Right renal pelvis (tissue), 4 donors: Measurements from ENCODE around the gene EGFLAM. TPM values are rescaled to one million over a fixed set of nuclear protein-coding genes. Genes with fewer than 3 reads are reported as not detected.

Experiments used
- DNase-seq, 4 donors: peaks; one replicate each; pipeline ENCODE4 v3.0.0-alpha.2; 2013; ENCODE audit warnings: low read depth in 4 of 4, low spot score in 3 of 4, missing footprints in 1 of 4
- polyA plus RNA-seq, 4 donors: library from polyadenylated mRNA; unstranded; fragments of 120-200 nt; gene quantifications; one replicate each; pipeline ENCODE4 v1.2.1, GENCODE V29; 2013; ENCODE audit not compliant: insufficient read length in 4 of 4

EGFLAM gene
- polyA plus RNA-seq, 4 donors: 8.6 to 11.6 (median 10.1) TPM

DNA sequence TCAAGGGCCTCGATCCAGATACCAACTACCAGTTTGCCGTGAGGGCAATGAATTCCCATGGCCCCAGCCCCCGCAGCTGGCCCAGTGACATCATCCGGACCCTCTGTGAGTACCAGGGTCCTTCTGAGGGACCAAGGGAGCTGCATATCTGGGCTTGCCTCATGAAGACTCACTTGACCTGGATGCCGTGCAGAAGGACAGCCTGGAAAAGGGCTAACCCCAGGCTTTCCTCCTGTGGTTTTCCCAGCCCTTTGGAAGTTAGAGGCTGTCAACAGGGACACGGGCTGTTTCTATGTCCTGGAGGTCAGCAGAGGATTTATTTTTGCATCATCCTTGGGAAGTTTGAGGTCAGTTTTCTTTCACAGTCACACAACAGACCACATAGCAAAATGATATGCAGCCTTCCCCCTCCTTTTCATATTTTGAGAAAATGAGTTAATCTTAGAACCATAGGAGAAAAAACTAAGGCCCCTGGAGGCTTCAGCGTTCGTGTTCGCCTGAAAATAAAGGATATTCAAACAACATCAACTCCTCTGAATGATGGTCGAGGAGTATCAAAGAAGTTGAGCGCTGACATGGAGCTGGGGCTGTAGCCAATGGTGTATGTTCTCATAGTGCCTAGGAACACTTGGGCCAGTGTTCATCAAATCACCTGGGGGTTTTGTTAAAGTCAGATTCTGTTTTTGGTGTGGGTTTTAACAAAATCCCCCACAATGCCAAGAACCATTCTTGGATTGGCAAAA lies 112.2 kb downstream of the EGFLAM start:
- no peak for DNase-seq

- no peak for DNase-seq
Measured at GRCh38 chr5:38371596-38371995, 113.2 kb downstream of the EGFLAM start.

DNA sequence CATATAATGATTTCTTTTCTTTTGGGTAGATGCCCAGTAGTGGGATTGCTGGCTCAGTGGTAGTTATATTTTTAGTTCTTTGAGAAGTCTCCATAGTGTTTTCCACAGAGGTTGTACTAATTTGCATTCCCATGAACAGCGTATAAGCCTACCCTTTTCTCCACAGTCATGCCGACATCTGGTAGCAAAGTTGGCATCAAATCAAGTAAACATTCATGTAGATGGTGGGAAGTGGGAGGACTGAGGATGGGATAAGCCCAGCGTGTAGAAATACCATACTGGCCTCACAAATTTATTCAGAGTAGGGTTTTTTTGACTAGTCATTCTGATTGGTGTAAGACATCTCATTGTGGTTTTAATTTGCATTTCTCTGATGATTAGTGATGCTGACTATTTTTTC lies 115.4 kb downstream of the EGFLAM start:
- DNase-seq: no peak

- no peak for DNase-seq
Measured at GRCh38 chr5:38375423-38375822, 117.1 kb downstream of the EGFLAM start.

GRCh38 chr5:38376404-38376803 lies 118.0 kb downstream of the EGFLAM start:
- no peak for DNase-seq

GRCh38 chr5:38378579-38378978 lies 120.2 kb downstream of the EGFLAM start:
- DNase-seq: no peak

DNA sequence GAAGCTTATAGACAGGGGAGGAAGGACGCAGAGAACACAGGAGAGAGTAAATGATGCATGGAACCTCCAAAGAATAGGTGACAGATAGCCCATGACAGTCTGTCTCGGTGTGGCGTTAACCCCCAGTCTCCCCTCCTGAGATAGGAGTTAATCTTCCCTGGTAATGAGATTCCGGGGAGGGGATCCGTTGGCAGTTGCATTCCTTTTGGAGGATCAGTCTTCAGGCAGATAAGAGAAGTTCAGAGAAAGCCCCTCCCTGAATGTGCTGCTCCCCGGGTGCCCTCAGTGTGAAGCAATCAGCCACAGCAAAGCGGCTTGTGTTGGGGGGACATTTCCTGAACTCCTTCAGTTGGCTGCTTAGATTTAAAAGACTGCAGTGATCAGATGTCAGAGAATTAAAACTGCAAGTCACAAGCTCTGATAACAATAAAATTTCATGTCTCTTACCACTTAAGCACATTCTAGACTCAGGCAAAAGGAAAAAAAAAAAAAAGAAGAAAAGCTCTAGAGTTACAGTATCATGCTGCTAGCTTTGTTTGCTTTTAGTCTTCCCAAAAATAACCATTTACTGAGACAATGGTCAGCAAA lies 121.1 kb downstream of the EGFLAM start:
- DNase-seq: peak in 2 of 4 donors; percentile 14 to 20

GRCh38 chr5:38380537-38380936 lies 122.2 kb downstream of the EGFLAM start:
- DNase-seq: no peak

GRCh38 chr5:38381361-38381760 lies 123.0 kb downstream of the EGFLAM start:
- no peak for DNase-seq

DNA sequence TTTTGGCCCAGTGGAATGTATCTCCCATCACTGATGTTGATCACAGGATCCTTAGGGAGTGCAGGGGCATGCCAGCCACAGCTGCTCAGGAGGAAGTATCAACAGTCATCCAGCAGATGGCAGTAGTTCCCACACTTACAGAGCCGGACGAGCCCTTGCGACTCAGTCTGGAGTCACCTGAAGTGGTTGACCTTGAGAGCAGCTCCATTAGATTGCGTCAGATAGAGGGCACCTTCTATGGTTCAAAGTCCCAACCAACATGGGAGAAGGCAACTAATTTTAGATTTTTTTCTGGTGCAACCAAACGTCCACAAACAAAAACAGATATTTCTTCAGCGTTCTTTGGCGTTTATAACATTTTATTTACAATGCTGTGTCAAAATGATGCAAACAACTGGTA lies 124.5 kb downstream of the EGFLAM start:
- peak; percentile 41 to 62 (median 58) for DNase-seq

DNA sequence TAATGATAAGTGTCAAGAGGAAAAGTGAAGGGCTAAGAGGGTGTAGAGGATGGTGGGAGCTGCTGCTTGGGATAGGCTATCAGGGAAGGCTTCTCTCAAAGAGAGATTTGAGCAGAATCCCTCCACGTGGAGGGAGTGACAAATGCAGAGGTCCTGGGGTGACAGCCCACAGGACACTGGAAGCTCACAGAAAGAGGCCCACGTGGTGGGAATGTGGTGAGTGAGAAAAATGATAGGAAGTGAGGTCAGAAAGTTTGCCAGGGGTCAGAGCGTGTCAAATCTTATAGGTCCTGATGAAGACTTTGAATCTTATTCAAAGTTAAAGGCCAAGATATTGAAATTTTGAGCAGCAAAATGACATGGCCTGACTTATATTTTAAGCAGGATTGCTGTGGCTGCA lies 125.3 kb downstream of the EGFLAM start:
- no peak for DNase-seq

DNA sequence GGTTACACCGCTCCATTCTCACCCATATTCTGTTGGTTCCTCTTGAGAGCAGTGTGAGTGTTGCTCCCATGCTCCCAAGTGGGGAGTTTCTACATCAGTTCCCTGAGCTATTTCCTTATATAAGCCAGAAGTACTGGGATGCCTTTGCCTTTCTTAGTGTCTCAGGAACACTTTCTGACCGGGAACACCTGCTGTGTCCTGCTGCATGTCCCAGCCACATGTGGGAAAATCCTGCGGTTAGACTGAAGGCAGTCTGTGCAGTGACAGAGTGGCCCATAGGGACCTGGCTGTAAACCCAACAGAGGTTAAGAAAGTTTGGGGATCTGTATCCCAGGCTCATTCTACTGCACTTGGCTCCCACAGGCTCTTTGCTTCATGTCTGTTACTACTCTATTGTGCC lies 126.0 kb downstream of the EGFLAM start:
- DNase-seq: no peak

DNA sequence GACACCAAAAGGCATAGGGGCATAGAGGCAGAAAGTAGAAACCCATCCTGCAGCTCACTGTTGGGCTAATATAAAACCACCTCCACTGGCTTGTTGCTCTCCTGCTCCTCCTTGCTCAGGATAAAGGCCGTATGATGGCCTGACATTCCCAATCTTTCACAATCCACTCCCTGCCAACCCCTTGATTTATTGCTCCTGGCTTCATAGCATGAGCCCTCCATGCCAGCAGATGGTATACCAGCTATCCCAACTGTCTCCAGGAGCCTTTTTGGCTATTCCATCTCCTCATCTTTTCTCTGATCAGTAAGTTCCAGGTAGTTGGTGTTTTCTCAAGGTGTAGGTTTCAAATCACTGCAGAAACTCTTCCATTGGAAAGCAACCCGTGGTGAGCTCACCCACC lies 128.8 kb downstream of the EGFLAM start:
- no peak for DNase-seq

- DNase-seq: no peak
Measured at GRCh38 chr5:38393636-38394035, 135.3 kb downstream of the EGFLAM start.

- DNase-seq: no peak
Measured at GRCh38 chr5:38396766-38397165, 138.4 kb downstream of the EGFLAM start.

GRCh38 chr5:38400365-38400764 lies 142.0 kb downstream of the EGFLAM start:
- DNase-seq: no peak

- no peak for DNase-seq
Measured at GRCh38 chr5:38401145-38401544, 142.8 kb downstream of the EGFLAM start.

DNA sequence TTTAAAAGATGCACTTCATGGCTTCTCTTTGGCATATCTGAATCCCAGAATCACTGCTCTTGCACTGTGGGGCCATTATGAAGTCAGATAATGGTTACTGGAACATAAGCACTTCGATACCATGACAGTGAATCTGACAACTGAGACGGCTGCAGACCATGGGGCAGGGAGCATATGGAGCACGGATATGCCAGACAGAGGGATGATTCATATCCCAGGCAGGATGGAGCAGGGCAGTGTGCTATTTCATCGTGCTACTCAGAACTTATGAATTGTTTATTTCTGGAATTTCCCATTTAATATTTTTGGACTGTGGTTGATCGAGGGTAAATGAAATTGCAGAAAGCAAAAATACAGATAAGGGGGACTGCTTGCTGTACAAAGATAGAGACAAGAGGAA lies 145.0 kb downstream of the EGFLAM start:
- no peak for DNase-seq

- no peak for DNase-seq
Measured at GRCh38 chr5:38403877-38404635, 145.7 kb downstream of the EGFLAM start.

GRCh38 chr5:38404667-38405276 lies 146.4 kb downstream of the EGFLAM start:
- no peak for DNase-seq

- DNase-seq: no peak
Measured at GRCh38 chr5:38408446-38409198, 150.3 kb downstream of the EGFLAM start.
